H1 (cell line): ENCODE results near the gene RABL6. TPM values are rescaled to one million over a fixed set of nuclear protein-coding genes. Genes with fewer than 3 reads are reported as not detected.

Experiments used
- ASH2L ChIP-seq: fragments of 200-600, 300-600 bp; sonication (generic); IDR thresholded peaks from one replicate; pipeline ENCODE4 v1.7.1; 2017; ENCODE audit warnings: low read length
- BACH1 ChIP-seq: IDR thresholded peaks from 2 replicates; pipeline ENCODE4 v1.6.1; 2012; ENCODE audit warnings: low read length, improper control_type of control experiment
- CHD1 ChIP-seq: IDR thresholded peaks from 2 replicates; pipeline ENCODE4 v1.6.1; 2012; ENCODE audit warnings: low read depth, low read length, improper control_type of control experiment
- CTBP2 ChIP-seq: IDR thresholded peaks from 2 replicates; pipeline ENCODE4 v1.7.0; 2011; ENCODE audit warnings: borderline replicate concordance, mild to moderate bottlenecking, moderate library complexity, mixed read lengths, low read length; ENCODE audit not compliant: insufficient read depth, insufficient read length
- EGR1 ChIP-seq: IDR thresholded peaks from 2 replicates; pipeline ENCODE4 v1.6.1; 2011; ENCODE audit warnings: low read depth, low read length, borderline replicate concordance
- EZH2 ChIP-seq: fragments of 200-600 bp; sonication (generic); IDR thresholded peaks from 2 replicates; pipeline ENCODE4 v1.7.1; 2012; ENCODE audit warnings: low read depth, mild to moderate bottlenecking, moderate library complexity, low read length, inconsistent platforms; ENCODE audit not compliant: severe bottlenecking
- FOSL1 ChIP-seq: IDR thresholded peaks from 2 replicates; pipeline ENCODE4 v1.6.1; 2011; ENCODE audit warnings: mild to moderate bottlenecking, low read depth, low read length, moderate library complexity; ENCODE audit not compliant: insufficient read depth
- GABPA ChIP-seq: IDR thresholded peaks from 2 replicates; pipeline ENCODE4 v1.6.1; 2011; ENCODE audit warnings: mild to moderate bottlenecking, low read length, moderate library complexity, borderline replicate concordance; ENCODE audit not compliant: insufficient read depth
- JUN ChIP-seq: IDR thresholded peaks from 2 replicates; pipeline ENCODE4 v1.6.1; 2011; ENCODE audit warnings: low read depth, mild to moderate bottlenecking, improper control_type of control experiment, low read length
- JUND ChIP-seq: IDR thresholded peaks from 2 replicates; pipeline ENCODE4 v1.6.1; 2011; ENCODE audit warnings: mild to moderate bottlenecking, improper control_type of control experiment, low read length
- KDM5A ChIP-seq: fragments of 200-600 bp; IDR thresholded peaks from 2 replicates; pipeline ENCODE4 v1.7.1; 2012; ENCODE audit warnings: mild to moderate bottlenecking, low read length, inconsistent platforms, mixed read lengths
- MAFK ChIP-seq: IDR thresholded peaks from 2 replicates; pipeline ENCODE4 v1.6.1; 2012; ENCODE audit warnings: low read depth, mild to moderate bottlenecking, improper control_type of control experiment, low read length
- PHF8 ChIP-seq: fragments of 200-600 bp; sonication (generic); conservative IDR thresholded peaks from 2 replicates; pipeline ENCODE4 v1.7.1; 2012; ENCODE audit warnings: low read depth, mild to moderate bottlenecking, inconsistent platforms, low read length, moderate library complexity
- POLR2A ChIP-seq, 2 experiments: IDR thresholded peaks; 1 replicate in 1 of 2; 2 replicates in 1 of 2; pipeline ENCODE4 v1.6.1; 2011; ENCODE audit warnings: low read depth in 2 of 2, low read length in 2 of 2, mild to moderate bottlenecking in 2 of 2; ENCODE audit errors: control extremely low read depth in 1 of 2
- RBBP5 ChIP-seq: IDR thresholded peaks from 2 replicates; pipeline ENCODE4 v1.7.1; 2012; ENCODE audit warnings: low read depth, mild to moderate bottlenecking, inconsistent platforms, low read length, moderate library complexity, borderline replicate concordance
- RNF2 ChIP-seq: fragments of 200-900, 300-1000 bp; sonication (generic); IDR thresholded peaks from 2 replicates; pipeline ENCODE4 v1.7.1; 2016; ENCODE audit warnings: borderline replicate concordance, low read depth, mild to moderate bottlenecking, antibody characterized with exemption, low read length; ENCODE audit not compliant: poor library complexity, severe bottlenecking; ENCODE audit errors: missing control alignments
- RXRA ChIP-seq: IDR thresholded peaks from 2 replicates; pipeline ENCODE4 v1.6.1; 2011; ENCODE audit warnings: low read depth, mild to moderate bottlenecking, low read length, moderate library complexity; ENCODE audit not compliant: insufficient read depth
- SAP30 ChIP-seq: fragments of 300-600 bp; sonication (generic); IDR thresholded peaks from 2 replicates; pipeline ENCODE4 v1.7.1; 2012; ENCODE audit warnings: low read length, moderate library complexity, mild to moderate bottlenecking, inconsistent platforms; ENCODE audit not compliant: insufficient read depth, insufficient replicate concordance
- SIN3A ChIP-seq, 2 experiments: IDR thresholded peaks in 1 of 2; conservative IDR thresholded peaks in 1 of 2; 2 replicates each; pipeline ENCODE4 v1.6.1; 2011 to 2012; ENCODE audit warnings: low read length in 2 of 2, improper control_type of control experiment in 1 of 2, low read depth in 1 of 2, mild to moderate bottlenecking in 1 of 2
- SIRT6 ChIP-seq: IDR thresholded peaks from one replicate; pipeline ENCODE4 v1.7.1; 2012; ENCODE audit warnings: low read length, inconsistent platforms
- SP1 ChIP-seq: IDR thresholded peaks from 2 replicates; pipeline ENCODE4 v1.6.1; 2011; ENCODE audit warnings: low read depth, low read length
- TAF1 ChIP-seq: IDR thresholded peaks from 2 replicates; pipeline ENCODE4 v1.6.1; 2011; ENCODE audit warnings: mild to moderate bottlenecking, low read depth, low read length
- TAF7 ChIP-seq: optimal IDR thresholded peaks from 2 replicates; pipeline ENCODE3; 2011; ENCODE audit warnings: low read depth, mild to moderate bottlenecking, inconsistent platforms, low read length, moderate library complexity, borderline replicate concordance
- TEAD4 ChIP-seq: IDR thresholded peaks from 2 replicates; pipeline ENCODE4 v1.6.1; 2012; ENCODE audit warnings: low read depth, low read length, inconsistent platforms, mixed read lengths
- polyA plus RNA-seq, 7 experiments: library from polyadenylated mRNA; depleted of rRNA in 3 of 7; stranded (reverse) in 5 of 7; unstranded in 2 of 7; fragments of >200 nt in 5 of 7; fragments of 200-250 nt in 2 of 7; gene quantifications; 1 replicate in 5 of 7; 2 replicates in 1 of 7; 4 replicates in 1 of 7; pipeline versions ENCODE4 v1.2.1 to v1.2.3, GENCODE V29; 2011 to 2013; ENCODE audit warnings: missing spikeins in 2 of 7, mixed read lengths in 2 of 7
- total RNA-seq: library from RNA; stranded (reverse); fragmentation: NEBNext Ultra II Directional; extraction: Animal tissue kit (Norgen Biotek cat#: 25700); gene quantifications from 2 replicates; pipeline ENCODE4 v1.2.1, GENCODE V29; 2021

The RABL6 gene
- total and polyA plus RNA-seq, 2 of the 8 experiments (the other 6 are each of a cell fraction or from before 2014, with no cell fraction given), result 70.1 to 130 TPM

DNA sequence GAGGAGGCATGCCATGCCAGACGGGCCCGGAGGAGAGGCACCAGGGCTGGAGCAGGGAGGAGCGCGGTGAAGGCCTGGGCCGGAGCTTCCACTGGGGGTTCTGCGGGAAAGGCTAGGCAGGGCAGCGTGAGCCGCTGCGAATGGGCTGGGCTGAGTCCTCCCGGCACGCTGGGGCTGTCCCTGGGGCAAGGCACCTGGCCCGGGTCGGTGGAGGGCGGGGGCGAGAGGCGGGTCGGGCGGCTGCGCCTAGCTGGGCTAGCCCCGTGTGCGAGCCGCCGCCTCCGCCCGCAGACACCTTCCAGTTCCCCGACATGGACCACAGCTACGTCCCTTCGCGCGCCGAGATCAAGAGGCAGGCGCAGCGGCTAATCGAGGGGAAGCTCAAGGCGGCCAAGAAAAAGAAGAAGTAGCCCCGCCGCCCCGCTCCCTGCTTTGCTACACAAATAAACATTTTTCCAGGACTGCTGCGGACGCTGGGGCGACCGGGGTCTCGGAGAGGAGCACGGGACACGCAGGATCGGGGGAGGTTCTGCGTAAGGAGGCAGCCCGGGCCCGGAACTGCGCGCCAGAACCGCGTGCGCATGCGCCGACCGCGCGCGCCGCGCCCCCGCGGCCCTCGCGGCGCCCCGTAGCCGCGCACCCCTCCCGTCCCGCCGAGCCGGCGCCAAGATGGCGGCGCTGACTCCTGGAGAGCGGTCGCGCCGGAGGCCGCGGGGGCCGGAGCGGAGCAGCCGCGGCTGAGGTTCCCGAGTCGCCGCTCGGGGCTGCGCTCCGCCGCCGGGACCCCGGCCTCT lies at the start of gene RABL6 (continued):
- TF ChIP-seq SAP30 (no peak), SP1 (no peak), POLR2A (IDR thresholded peaks at IDR 0.05; ENCODE audit: control extremely low read depth in 1 of 2, low read depth in 2 of 2, low read length in 2 of 2) (peak in 1 of 2 experiments; percentile 74; a peak in 2 of 3 replicates), TEAD4 (no peak), RXRA (no peak), PHF8 (peak; percentile 86), CHD1 (no peak), MAFK (no peak), ASH2L (no peak), SIN3A (conservative IDR thresholded peaks at IDR 0.05 in 1 of 2, IDR thresholded peaks at IDR 0.05 in 1 of 2; ENCODE audit: low read depth in 1 of 2, low read length in 2 of 2) (no peak), JUN (no peak), JUND (no peak), CTBP2 (no peak), RNF2 (peak; percentile 10), GABPA (no peak), RBBP5 (no peak), KDM5A (no peak), EGR1 (0 out of 2 replicates have a peak, but pooled peaks have one; percentile 5), FOSL1 (0 out of 2 replicates have a peak, but pooled peaks have one; percentile 57), BACH1 (no peak), TAF1 (peak; percentile 83; the same call in 1 of the 2 replicates), SIRT6 (no peak), EZH2 (no peak), TAF7 (peak; percentile 40)
